GM18867 (cell line): Measurements from ENCODE around the gene PTK6.
A peak's percentile ranks its signal among the peaks of the same experiment; 100 is the strongest.

Experiments used
- ATAC-seq: cut with Tn5 transposase; IDR thresholded peaks from one replicate; pipeline ENCODE4 v1.9.1; 2021; ENCODE audit warnings: mild to moderate bottlenecking, moderate library complexity; ENCODE audit not compliant: unreplicated experiment

PTK6 gene

GRCh38 chr20:63545814-63546213, 8.6 kb upstream of the PTK6 start:
- no peak for ATAC-seq

DNA sequence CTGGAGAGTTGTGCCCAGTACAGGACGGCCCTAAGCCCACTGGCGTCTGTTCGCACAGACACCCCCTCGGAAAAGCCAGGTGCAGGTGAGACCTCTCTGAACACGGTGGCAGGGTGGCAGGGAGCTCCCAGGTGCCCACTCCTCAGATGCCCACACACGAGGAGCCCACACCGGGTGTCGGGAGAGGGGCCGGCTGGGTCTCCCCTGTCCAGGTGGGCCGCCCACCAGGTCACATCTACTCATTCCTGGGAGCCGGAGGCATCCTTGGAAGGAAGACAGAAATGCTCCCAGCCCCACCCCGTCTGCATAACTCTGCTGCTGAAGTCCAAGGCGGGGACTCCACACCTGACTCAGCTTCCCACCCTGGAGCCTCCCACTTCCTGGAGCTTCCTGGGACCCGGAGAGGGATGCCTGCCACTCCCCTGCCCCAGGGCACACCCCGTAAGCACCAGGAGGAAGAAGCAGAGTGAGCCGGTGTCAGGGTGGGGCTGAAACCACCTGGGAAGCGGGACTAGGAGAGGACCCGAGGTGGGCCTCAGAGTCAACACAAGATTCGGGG, 7.9 kb upstream of the PTK6 start:
- no peak for ATAC-seq

- no peak for ATAC-seq
Measured at GRCh38 chr20:63544241-63544957, 7.2 kb upstream of the PTK6 start.

- ATAC-seq: no peak
Measured at GRCh38 chr20:63543733-63544132, 6.6 kb upstream of the PTK6 start.

DNA sequence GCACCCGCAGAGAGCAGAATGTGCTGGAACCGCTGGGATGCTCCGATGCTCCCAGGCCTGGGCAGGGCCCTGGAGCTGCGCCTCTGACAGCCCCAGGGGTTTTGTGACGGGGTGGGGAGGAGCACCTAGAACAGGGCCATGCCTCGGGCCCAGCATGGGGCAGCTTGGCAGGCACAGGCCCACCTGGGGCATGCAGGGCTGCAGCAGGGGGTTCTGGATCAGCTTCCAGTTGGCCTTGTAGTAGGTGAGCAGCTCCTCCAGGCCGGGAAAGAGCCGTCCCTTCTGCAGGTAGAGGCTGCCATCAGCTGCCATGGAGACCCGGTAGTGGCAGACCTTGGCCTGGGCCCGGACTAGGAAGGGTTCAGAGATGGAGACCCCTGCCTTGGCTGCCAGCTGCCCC, 6.0 kb upstream of the PTK6 start:
- no peak for ATAC-seq

DNA sequence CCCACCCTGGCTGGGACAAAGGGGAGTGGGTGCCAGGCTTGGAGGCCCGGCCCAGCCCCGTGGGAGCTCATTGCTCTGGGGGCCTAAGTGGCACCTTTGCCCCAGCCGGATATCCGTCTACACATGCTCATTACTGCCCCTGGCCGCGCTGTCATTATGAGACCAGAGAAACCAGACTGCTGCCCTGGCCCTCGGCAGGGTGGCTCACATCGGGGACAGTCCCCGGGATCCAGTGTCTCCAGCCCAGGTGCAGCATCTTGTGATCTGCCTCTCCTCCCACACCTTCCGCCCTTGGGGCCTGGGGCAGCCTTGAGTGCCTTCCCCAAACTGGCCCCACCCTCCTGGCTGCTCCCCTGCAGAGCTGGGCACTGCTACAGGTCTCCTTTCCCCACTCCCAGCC, 5.5 kb upstream of the PTK6 start:
- ATAC-seq: no peak

DNA sequence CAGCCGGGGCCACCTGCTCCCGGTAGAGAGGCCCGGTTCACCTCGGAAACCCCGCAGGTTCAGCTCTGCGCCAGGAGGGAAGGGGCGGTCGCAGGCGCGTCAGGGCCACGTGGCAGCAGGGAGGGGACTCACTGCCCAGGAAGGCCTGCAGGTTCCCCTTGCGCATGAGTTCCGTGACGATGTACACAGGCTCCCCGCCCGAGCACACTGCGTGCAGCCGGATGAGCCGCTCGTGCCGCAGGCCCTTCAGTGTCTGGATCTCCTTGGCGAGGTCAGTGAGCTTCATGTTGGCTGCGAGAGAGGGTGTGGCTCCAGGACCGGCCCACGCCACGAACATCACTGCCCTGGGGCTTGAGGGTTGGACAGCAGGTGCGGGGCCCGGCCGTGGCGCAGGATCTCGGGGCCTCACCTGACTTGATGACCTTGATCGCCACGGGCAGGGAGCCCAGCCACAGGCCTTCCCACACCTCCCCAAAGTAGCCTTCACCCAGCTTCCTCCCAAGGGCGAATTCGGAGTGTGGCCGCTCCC, 4.9 kb upstream of the PTK6 start:
- no peak for ATAC-seq

DNA sequence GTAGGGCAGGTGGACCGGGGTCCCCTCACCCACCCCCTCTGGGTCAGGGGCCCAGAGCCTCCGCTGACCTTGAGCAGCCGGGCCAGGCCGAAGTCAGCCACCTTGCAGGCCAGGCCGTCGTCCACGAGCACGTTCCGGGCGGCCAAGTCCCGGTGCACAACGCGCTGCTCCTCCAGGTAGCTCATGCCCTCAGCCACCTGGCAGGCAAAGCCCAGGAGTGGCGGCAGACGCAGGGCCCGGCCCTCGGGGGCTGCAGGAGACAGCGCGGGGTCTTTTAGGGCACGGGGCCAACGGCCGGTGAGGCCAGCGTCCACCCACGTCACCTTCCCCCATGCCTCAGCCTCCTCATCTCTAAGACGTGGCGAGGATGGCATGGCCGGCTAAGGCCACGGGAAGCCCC, 4.2 kb upstream of the PTK6 start:
- no peak for ATAC-seq

- ATAC-seq: no peak
Measured at GRCh38 chr20:63540417-63541186, 3.4 kb upstream of the PTK6 start.

- ATAC-seq: no peak
Measured at GRCh38 chr20:63539441-63540370, 2.5 kb upstream of the PTK6 start.

GRCh38 chr20:63539092-63539430, 1.9 kb upstream of the PTK6 start:
- no peak for ATAC-seq

- ATAC-seq: no peak
Measured at GRCh38 chr20:63538204-63539091, 1.3 kb upstream of the PTK6 start.

GRCh38 chr20:63537525-63538203, 488 bp upstream of the PTK6 start:
- peak; percentile 86 for ATAC-seq

DNA sequence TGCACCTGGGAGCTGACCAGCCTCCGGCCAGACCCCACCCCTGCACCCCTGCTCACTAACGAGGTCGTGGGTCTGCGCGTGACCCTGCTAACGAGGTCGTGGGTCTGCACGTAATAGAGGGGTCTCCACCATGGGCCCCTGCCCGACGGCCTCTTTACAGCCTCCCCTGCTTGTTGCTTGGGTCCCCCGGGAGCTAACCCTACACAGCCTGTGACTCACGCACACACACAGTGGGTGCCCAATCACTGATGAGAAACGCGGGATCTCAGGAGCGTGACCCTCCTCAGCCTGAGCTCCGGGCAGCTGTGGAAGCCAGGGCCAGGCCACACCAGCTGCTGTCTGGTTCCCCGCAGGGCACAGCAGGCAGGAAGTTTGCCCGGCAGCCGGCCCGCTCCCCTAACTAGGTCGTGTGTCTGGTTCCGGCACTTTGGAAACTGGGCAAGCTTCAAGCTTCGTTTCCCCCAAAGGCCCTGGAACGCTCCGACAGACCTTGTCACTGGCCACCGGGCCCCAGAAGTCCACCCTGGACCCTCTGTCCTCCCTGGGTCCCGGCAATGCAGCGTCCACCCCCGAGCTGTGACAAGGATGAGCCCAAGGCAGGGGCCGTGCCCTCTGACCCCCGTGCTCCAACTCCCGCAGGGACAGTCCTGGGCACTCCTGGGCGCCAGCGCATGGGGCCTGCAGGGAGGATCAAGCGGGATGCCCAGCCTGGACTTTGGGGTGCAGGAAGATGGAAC, 767 bp downstream of the PTK6 start:
- no peak for ATAC-seq

DNA sequence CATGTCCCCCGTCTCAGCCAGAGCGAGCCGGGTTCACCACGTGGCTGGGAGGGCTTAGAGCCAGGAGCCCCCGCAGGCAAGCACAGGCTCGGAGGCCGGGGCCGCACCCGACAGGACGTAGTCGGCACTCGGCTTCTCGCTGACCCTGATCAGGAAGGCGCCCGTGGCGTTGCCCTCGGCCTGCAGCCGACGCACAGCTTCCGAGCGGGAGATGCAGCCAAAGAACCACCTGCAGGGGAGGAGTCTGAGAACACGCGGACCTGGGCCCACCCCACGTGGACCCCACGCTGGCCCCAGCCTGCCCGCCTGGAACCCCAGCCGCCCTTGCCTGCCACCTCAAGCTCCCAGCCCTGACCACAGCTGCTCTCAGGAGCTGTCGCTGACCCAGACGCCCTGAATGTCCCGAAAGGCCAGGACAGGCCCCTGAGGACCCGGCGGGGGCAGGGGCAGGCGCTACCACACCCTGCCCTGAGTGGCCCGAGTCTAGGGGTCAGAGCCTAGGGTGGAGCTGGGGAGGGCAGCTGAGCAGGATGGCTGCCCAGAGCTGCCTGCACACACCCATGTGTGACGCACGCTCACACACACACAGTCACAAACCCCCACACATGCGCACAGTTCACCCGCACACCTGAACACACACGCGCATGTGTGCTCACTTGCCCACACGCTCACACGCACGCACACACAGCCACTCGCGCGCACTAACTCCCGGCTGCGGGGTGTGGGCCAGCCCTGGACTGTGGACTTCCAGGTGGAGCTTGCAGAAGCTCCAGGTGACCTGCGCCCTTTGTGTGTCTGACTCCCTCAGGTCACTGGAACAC, 2.1 kb downstream of the PTK6 start:
- no peak for ATAC-seq

DNA sequence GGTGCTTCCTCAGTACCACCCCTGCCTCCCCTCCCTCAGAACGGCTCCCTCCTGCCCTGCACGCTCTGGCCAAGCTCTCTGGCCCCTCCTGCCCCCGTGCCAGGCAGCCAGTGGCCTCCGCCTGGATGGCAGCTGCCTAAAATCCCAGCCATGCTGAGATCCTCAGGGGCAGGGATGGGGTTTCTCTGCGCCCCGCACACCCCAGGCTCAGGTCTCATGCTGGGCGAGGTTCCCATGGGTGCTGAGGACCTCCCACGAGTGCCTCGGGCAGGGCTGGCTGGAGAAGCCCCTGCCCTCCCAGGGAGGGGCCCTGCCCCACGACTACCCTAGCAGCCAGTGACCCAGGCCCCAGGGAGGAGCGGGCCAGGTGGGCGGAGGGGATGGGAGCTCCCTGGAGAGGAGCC, 2.7 kb downstream of the PTK6 start:
- ATAC-seq: no peak

DNA sequence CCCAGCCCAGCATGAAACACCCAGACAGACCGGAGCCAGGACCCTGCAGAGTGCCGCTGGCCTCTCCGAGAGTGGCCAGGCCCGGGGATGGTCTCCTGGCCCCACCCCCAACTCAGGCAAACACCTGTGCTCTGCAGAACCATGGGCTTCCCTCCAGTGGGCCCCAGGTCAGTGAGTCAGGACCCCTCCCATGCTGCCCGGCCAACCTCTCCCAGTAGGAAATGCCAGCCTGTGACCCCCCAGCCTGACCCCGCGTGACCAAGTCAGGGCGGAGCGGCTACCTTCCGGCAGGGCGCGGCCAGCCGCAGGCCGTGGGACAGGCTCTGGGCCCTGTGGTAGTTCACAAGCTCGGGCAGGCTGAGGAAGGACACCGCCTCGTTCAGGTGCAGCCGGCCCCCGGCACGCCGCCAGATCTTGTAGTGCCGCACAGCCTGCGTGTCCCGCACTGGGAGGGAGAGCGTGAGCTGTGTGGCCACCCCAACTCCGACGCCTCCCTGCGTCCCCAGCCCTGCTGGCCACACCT, 3.2 kb downstream of the PTK6 start:
- no peak for ATAC-seq

GRCh38 chr20:63533388-63533787, 3.8 kb downstream of the PTK6 start:
- ATAC-seq: no peak
